Heart left ventricle (tissue), 16 donors: ENCODE results near the gene SNX5. TPM values are rescaled to one million over a fixed set of nuclear protein-coding genes. Genes with fewer than 3 reads are reported as not detected.
A peak's percentile ranks its signal among the peaks of the same experiment; 100 is the strongest.

Source experiments
- ATAC-seq, 4 donors: fragments of 200-7000 bp; cut with Tn5 transposase; one replicate each; pipeline ENCODE4 v1.9.1; 2020 to 2022; ENCODE audit warnings: moderate library complexity in 4 of 4, mild to moderate bottlenecking in 3 of 4, moderate number of reproducible peaks in 1 of 4
- DNase-seq, 5 donors: peaks; one replicate each; pipeline ENCODE4 v3.0.0-alpha.2; 2020
- H3K27ac ChIP-seq, 12 donors: fragments of 200-600 bp; sonication (generic) in 4 of 12; one replicate each; pipeline versions ENCODE4 v1.5.0 to v1.8.0; 2016 to 2022; ENCODE audit warnings: mild to moderate bottlenecking in 2 of 12
- H3K27me3 ChIP-seq, 9 donors: fragments of 200-600 bp; sonication (generic) in 2 of 9; one replicate each; pipeline versions ENCODE4 v1.5.1 to v1.8.0; 2016 to 2022; ENCODE audit warnings: mild to moderate bottlenecking in 3 of 9
- H3K36me3 ChIP-seq, 9 donors: fragments of 200-600 bp; sonication (generic) in 2 of 9; one replicate each; pipeline versions ENCODE4 v1.5.0 to v1.8.0; 2018 to 2022; ENCODE audit warnings: mild to moderate bottlenecking in 2 of 9
- H3K4me1 ChIP-seq, 12 donors: fragments of 200-600 bp; sonication (generic) in 4 of 12; one replicate each; pipeline versions ENCODE4 v1.5.0 to v1.8.0; 2016 to 2022; ENCODE audit warnings: mild to moderate bottlenecking in 3 of 12
- H3K4me3 ChIP-seq, 12 donors: fragments of 200-600 bp; sonication (generic) in 4 of 12; one replicate each; pipeline versions ENCODE4 v1.5.0 to v1.8.0; 2017 to 2022; ENCODE audit warnings: mild to moderate bottlenecking in 9 of 12, moderate library complexity in 4 of 12
- H3K9me3 ChIP-seq, 12 donors: fragments of 200-600 bp; sonication (generic) in 4 of 12; one replicate each; pipeline versions ENCODE4 v1.5.0 to v1.8.0; 2016 to 2022; ENCODE audit warnings: mild to moderate bottlenecking in 1 of 12
- CTCF ChIP-seq, 12 donors: fragments of 200-600 bp; sonication (generic) in 4 of 12; IDR thresholded peaks; one replicate each; pipeline versions ENCODE4 v1.5.0 to v1.8.0; 2018 to 2022; ENCODE audit warnings: antibody characterized with exemption in 12 of 12, mild to moderate bottlenecking in 5 of 12
- POLR2A ChIP-seq, 2 donors: fragments of 450-650 bp; IDR thresholded peaks; one replicate each; pipeline ENCODE4 v1.6.1; 2017; ENCODE audit warnings: antibody characterized with exemption in 2 of 2, mild to moderate bottlenecking in 2 of 2, moderate library complexity in 2 of 2
- WGBS, 4 donors: extraction: QIAGEN DNeasy Blood & Tissue Kit in 2 of 4; methylation state at CpG; one replicate each; pipeline versions ENCODE4 v1.1.5 to v1.1.7; 2013 to 2018; 5-methylcytosine and 5-hydroxymethylcytosine counted together
- intact Hi-C, 10 donors: fragments of 100-400 bp; cut with DNase I; formaldehyde crosslinking; loops; one replicate each; pipeline versions ENCODE4 v1.11.1 to v1.14.2; 2022
- polyA plus RNA-seq, 2 donors: library from polyadenylated mRNA; stranded (reverse); fragments of 200-250 nt; gene quantifications; one replicate each; pipeline ENCODE4 v1.2.3, GENCODE V29; 2013
- total RNA-seq, 9 donors: library from RNA; depleted of rRNA in 2 of 9; stranded (reverse); fragments of >200 nt in 2 of 9; fragmentation: NEBNext Ultra II Directional in 3 of 9; extraction: Animal tissue kit (Norgen Biotek cat#: 25700) in 3 of 9; gene quantifications; one replicate each; pipeline versions ENCODE4 v1.1.0 to v1.2.4, GENCODE V29; 2016 to 2023
- donor health status: ischemic (EF 13 %, LVEDD 7.1; RV severe dilation, severe dysfunction).
- donor health status: healthy with polysubstance abuse.
- donor health status: DM: no; HTN: yes; CAD: no.
- donor health status: DM: no; HTN: no; CAD: no.
- donor health status: ischemic (EF 25% LVEDD 6.9; RV normal size, moderate dysfunction).
- donor health status: ischemic (EF 25% LVEDD 5.7; RV mildly dilated, moderate dysfunction).
- donor health status: healthy.
- donor health status: DM: yes; HTN: yes; CAD: no.
- donor health status: ischemic (EF 35%, LVEDD 5.7; RV mildly dilated, moderate dysfunction).
- donor health status: nonischemic (EF 11% LVEDD 7.7; RV severe dilation, severe dysfunction).
- donor health status: DM: yes; HTN: yes; CAD: no.
- donor health status: PGD.
- donor health status: ischemic (EF 29% LVEDD 5.4; RV normal size, mild dysfunction).
- donor health status: nonischemic (EF 23%, LVEDD 6.1; RV moderate dilation, normal function).

The SNX5 gene
- total and polyA plus RNA-seq, 11 donors: 32.8 to 75.0 (median 44.0) TPM

- DNase-seq (no peak), ATAC-seq (no peak)
- TF ChIP-seq CTCF (IDR thresholded peaks at IDR 0.05) (no peak), POLR2A (IDR thresholded peaks at IDR 0.05) (no peak)
- Histone ChIP-seq H3K27me3 (no peaks in the 10 kb centered on the region), H3K27ac (peak overlapping the region in 9 of 12 donors; percentile 2 to 100 (median 96)), H3K9me3 (no peaks in the 10 kb centered on the region), H3K4me1 (peaks cover 2 to 54% (median 47%) of the 10 kb centered on the region in 12 donors), H3K36me3 (peaks cover 0 to 10% (median 9%) of the 10 kb centered on the region in 9 donors), H3K4me3 (peak overlapping the region in 11 of 12 donors; percentile 3 to 97 (median 92))
- WGBS, 4 donors: 29 to 48% (median 39%) methylated on average over 7 of the region's 7 CpGs
- intact Hi-C loops: loop anchor here in 1 of 10 donors (10.0 kb wide), 1 partner anchor 313 kb away; the partner anchor contains the start of gene ZNF133
Observed at GRCh38 chr20:17971300-17972013, 2.9 kb upstream of the SNX5 start.

DNA sequence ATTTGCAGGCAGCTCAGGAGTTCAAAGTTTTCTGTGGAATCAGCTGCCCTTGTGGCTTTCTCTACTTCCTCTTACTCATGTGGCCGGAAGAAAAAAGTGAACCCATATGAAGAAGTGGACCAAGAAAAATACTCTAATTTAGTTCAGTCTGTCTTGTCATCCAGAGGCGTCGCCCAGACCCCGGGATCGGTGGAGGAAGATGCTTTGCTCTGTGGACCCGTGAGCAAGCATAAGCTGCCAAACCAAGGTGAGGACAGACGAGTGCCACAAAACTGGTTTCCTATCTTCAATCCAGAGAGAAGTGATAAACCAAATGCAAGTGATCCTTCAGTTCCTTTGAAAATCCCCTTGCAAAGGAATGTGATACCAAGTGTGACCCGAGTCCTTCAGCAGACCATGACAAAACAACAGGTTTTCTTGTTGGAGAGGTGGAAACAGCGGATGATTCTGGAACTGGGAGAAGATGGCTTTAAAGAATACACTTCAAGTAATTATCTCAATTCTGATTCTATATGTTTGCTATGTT lies 1.4 kb upstream of the SNX5 start:
- H3K4me1 ChIP-seq: peaks cover 2 to 70% (median 61%) of the 10 kb centered on the region in 12 donors

GRCh38 chr20:17969278-17969883 lies 787 bp upstream of the SNX5 start:
- ATAC-seq (peak; percentile 1 to 32 (median 12)), DNase-seq (peak in 4 of 5 donors; percentile 22 to 41 (median 37))
- Histone ChIP-seq H3K4me1 (peaks cover 2 to 75% (median 64%) of the 10 kb centered on the region in 12 donors), H3K27ac (peak overlapping the region; percentile 69 to 100 (median 96)), H3K27me3 (no peaks in the 10 kb centered on the region), H3K9me3 (no peaks in the 10 kb centered on the region), H3K4me3 (peak overlapping the region; percentile 54 to 97 (median 91)), H3K36me3 (no peaks in the 10 kb centered on the region)
- intact Hi-C loops: loop anchor here in 2 of 10 donors (2.0 to 10.0 kb wide), 3 partner anchors 287 to 535 kb away; partner anchors contain the start of genes RRBP1 (in 1 of the 2), SEC23B (in 1 of the 2) and ZNF133 (in 1 of the 2)
- WGBS, 4 donors: 0 to 1% (median 1%) methylated on average over 28 of the region's 28 CpGs
- TF ChIP-seq CTCF (IDR thresholded peaks at IDR 0.05): no peak
- no peak for TF ChIP-seq POLR2A (IDR thresholded peaks at IDR 0.05)

More for the DNA sequence above, 1.4 kb upstream of the SNX5 start:
- Histone ChIP-seq H3K9me3 (no peaks in the 10 kb centered on the region), H3K4me3 (peak overlapping the region; percentile 54 to 97 (median 91)), H3K27me3 (no peaks in the 10 kb centered on the region), H3K36me3 (no peaks in the 10 kb centered on the region), H3K27ac (peak overlapping the region; percentile 69 to 100 (median 96))
- no peak for TF ChIP-seq POLR2A (IDR thresholded peaks at IDR 0.05)
- TF ChIP-seq CTCF (IDR thresholded peaks at IDR 0.05): no peak
- 4 to 8% (median 7%) methylated on average over 9 of the region's 9 CpGs for WGBS, 4 donors
- DNase-seq (peak in 3 of 5 donors; percentile 26 to 39 (median 33)), ATAC-seq (no peak)
- intact Hi-C loops: loop anchor here in 3 of 10 donors (2.0 to 10.0 kb wide), 4 partner anchors 287 to 535 kb away; partner anchors contain the start of genes ZNF133 (in 2 of the 3), RRBP1 (in 1 of the 3) and SEC23B (in 1 of the 3)
